Duodenal mucosa (tissue), 2 donors: Measurements from ENCODE around the gene TMEM202.
"Not testable (repeated sequence)": the region's sequence is repeated elsewhere in the genome, so short reads cannot be mapped to it uniquely, and the experiment has no call there.

Experiments
- H3K27ac ChIP-seq: one replicate; pipeline ENCODE4 v1.7.0; 2013; ENCODE audit warnings: low read depth, low read length
- H3K27me3 ChIP-seq, 2 donors: one replicate each; pipeline ENCODE4 v1.7.0; 2013; ENCODE audit warnings: low read length in 2 of 2, control low read depth in 1 of 2; ENCODE audit not compliant: insufficient read depth in 2 of 2, control insufficient read depth in 1 of 2
- H3K36me3 ChIP-seq, 2 donors: one replicate each; pipeline ENCODE4 v1.7.0; 2013; ENCODE audit warnings: low read length in 2 of 2, control low read depth in 1 of 2; ENCODE audit not compliant: insufficient read depth in 2 of 2, control insufficient read depth in 1 of 2
- H3K4me1 ChIP-seq, 2 donors: one replicate each; pipeline ENCODE4 v1.7.0; 2013; ENCODE audit warnings: low read length in 2 of 2, control low read depth in 1 of 2; ENCODE audit not compliant: insufficient read depth in 2 of 2, control insufficient read depth in 1 of 2
- H3K4me3 ChIP-seq, 2 donors: one replicate each; pipeline ENCODE4 v1.7.0; 2013; ENCODE audit warnings: low read length in 2 of 2, low read depth in 1 of 2
- H3K9ac ChIP-seq, 2 donors: one replicate each; pipeline ENCODE4 v1.7.0; 2013; ENCODE audit warnings: low read length in 2 of 2, low read depth in 1 of 2
- H3K9me3 ChIP-seq, 2 donors: one replicate each; pipeline ENCODE4 v1.7.0; 2013; ENCODE audit warnings: low read length in 2 of 2, control low read depth in 1 of 2; ENCODE audit not compliant: control insufficient read depth in 1 of 2

Gene TMEM202

GRCh38 chr15:72372361-72372760 lies 25.7 kb upstream of the TMEM202 start:
- no peak overlapping the region for H3K27ac ChIP-seq
- no peak overlapping the region for H3K9ac ChIP-seq
- peaks cover 20 to 23% of the 10 kb centered on the region in 2 donors for H3K4me1 ChIP-seq
- no peaks in the 10 kb centered on the region for H3K27me3 ChIP-seq
- H3K4me3 ChIP-seq, result no peak overlapping the region
- no peaks in the 10 kb centered on the region for H3K9me3 ChIP-seq
- peaks cover 0 to 19% of the 10 kb centered on the region in 2 donors for H3K36me3 ChIP-seq

GRCh38 chr15:72375501-72375845 lies 22.6 kb upstream of the TMEM202 start:
- Histone ChIP-seq H3K36me3 (peaks cover 0 to 7% of the 10 kb centered on the region in 2 donors), H3K9ac (peak overlapping the region; percentile 91 to 99), H3K27ac (peak overlapping the region; percentile 79), H3K4me1 (peaks cover 12 to 22% of the 10 kb centered on the region in 2 donors), H3K9me3 (no peaks in the 10 kb centered on the region), H3K27me3 (no peaks in the 10 kb centered on the region), H3K4me3 (peak overlapping the region; percentile 93 to 99)

GRCh38 chr15:72375846-72376581 lies 22.1 kb upstream of the TMEM202 start, which contains the start of gene HEXA:
Gene HEXA, minus strand, starts transcription at chr15:72376014. Its CDS starts 42 bp downstream, at chr15:72375972.
- Histone ChIP-seq H3K9ac (peak within 1 kb of the TSS; percentile 91 to 99), H3K27me3 (no peaks in the 10 kb centered on the region), H3K4me3 (peak within 1 kb of the TSS; percentile 93 to 99), H3K9me3 (no peaks in the 10 kb centered on the region), H3K36me3 (peaks cover 0 to 3% of the 10 kb centered on the region in 2 donors), H3K27ac (peak within 1 kb of the TSS; percentile 79), H3K4me1 (peaks cover 12 to 22% of the 10 kb centered on the region in 2 donors)

- Histone ChIP-seq H3K27me3 (no peaks in the 10 kb centered on the region), H3K9ac (no peak overlapping the region), H3K4me1 (peaks cover 12 to 22% of the 10 kb centered on the region in 2 donors), H3K9me3 (no peaks in the 10 kb centered on the region), H3K36me3 (no peaks in the 10 kb centered on the region), H3K4me3 (no peak overlapping the region), H3K27ac (no peak overlapping the region)
Observed at GRCh38 chr15:72377331-72377730, 20.8 kb upstream of the TMEM202 start.

GRCh38 chr15:72379106-72379505 lies 19.0 kb upstream of the TMEM202 start:
- not testable (repeated sequence) for H3K36me3 ChIP-seq, H3K9ac ChIP-seq, H3K4me3 ChIP-seq, H3K27ac ChIP-seq, H3K9me3 ChIP-seq, H3K27me3 ChIP-seq
- H3K4me1 ChIP-seq, result peaks cover 9 to 22% of the 10 kb centered on the region in 2 donors

GRCh38 chr15:72379856-72380430 lies 18.2 kb upstream of the TMEM202 start:
- no peaks in the 10 kb centered on the region for H3K36me3 ChIP-seq
- H3K9me3 ChIP-seq, result no peaks in the 10 kb centered on the region
- no peak overlapping the region for H3K9ac ChIP-seq

GRCh38 chr15:72380743-72381142 lies 17.4 kb upstream of the TMEM202 start:
- Histone ChIP-seq H3K9ac (no peak overlapping the region), H3K27ac (no peak overlapping the region), H3K27me3 (no peaks in the 10 kb centered on the region), H3K9me3 (no peaks in the 10 kb centered on the region), H3K36me3 (no peaks in the 10 kb centered on the region), H3K4me1 (peaks cover 9 to 14% of the 10 kb centered on the region in 2 donors), H3K4me3 (no peak overlapping the region)

More at GRCh38 chr15:72379856-72380430, 18.2 kb upstream of the TMEM202 start:
- no peaks in the 10 kb centered on the region for H3K27me3 ChIP-seq
- no peak overlapping the region for H3K27ac ChIP-seq
- peaks cover 9 to 15% of the 10 kb centered on the region in 2 donors for H3K4me1 ChIP-seq
- H3K4me3 ChIP-seq, result no peak overlapping the region

GRCh38 chr15:72382146-72382545 lies 16.0 kb upstream of the TMEM202 start:
- Histone ChIP-seq H3K9me3 (no peaks in the 10 kb centered on the region), H3K4me3 (no peak overlapping the region), H3K9ac (no peak overlapping the region), H3K4me1 (peaks cover 4 to 7% of the 10 kb centered on the region in 2 donors), H3K27me3 (no peaks in the 10 kb centered on the region), H3K27ac (no peak overlapping the region), H3K36me3 (no peaks in the 10 kb centered on the region)

- Histone ChIP-seq H3K9ac (no peak overlapping the region), H3K9me3 (no peaks in the 10 kb centered on the region), H3K27me3 (no peaks in the 10 kb centered on the region), H3K4me3 (no peak overlapping the region), H3K36me3 (no peaks in the 10 kb centered on the region), H3K27ac (no peak overlapping the region), H3K4me1 (peaks cover 0 to 8% of the 10 kb centered on the region in 2 donors)
Observed at GRCh38 chr15:72387741-72388140, 10.4 kb upstream of the TMEM202 start.

- Histone ChIP-seq H3K9ac (no peak overlapping the region), H3K27ac (no peak overlapping the region), H3K9me3 (no peaks in the 10 kb centered on the region), H3K36me3 (no peaks in the 10 kb centered on the region), H3K4me3 (no peak overlapping the region), H3K27me3 (no peaks in the 10 kb centered on the region), H3K4me1 (peaks cover 0 to 8% of the 10 kb centered on the region in 2 donors)
Observed at GRCh38 chr15:72389231-72389630, 8.9 kb upstream of the TMEM202 start.
